SK-N-SH (cell line): ENCODE data around the gene ARTN.

Source experiments
- EP300 ChIP-seq, 2 experiments: IDR thresholded peaks; 2 replicates each; pipeline versions ENCODE4 v1.4.0 to v1.6.1; 2012; ENCODE audit warnings: borderline replicate concordance in 1 of 2, low read depth in 1 of 2, low read length in 1 of 2
- RAD21 ChIP-seq: IDR thresholded peaks from 2 replicates; pipeline ENCODE4 v1.6.1; 2012; ENCODE audit warnings: mild to moderate bottlenecking, low read length
- TCF12 ChIP-seq: IDR thresholded peaks from 2 replicates; pipeline ENCODE4 v1.4.0; 2012
- YY1 ChIP-seq: IDR thresholded peaks from 2 replicates; pipeline ENCODE4 v1.4.0; 2012; ENCODE audit warnings: low read depth, mild to moderate bottlenecking
- TF ChIP-seq, protein P1 (sequence below): IDR thresholded peaks from 2 replicates; pipeline ENCODE4; 2012
- TF ChIP-seq, protein P2 (sequence below): fragments of 200-600 bp; sonication (generic); IDR thresholded peaks from 2 replicates; pipeline ENCODE4 v1.6.1; 2017; ENCODE audit warnings: antibody characterized with exemption, mild to moderate bottlenecking, moderate library complexity
- TF ChIP-seq, protein P3 (sequence below): IDR thresholded peaks from 2 replicates; pipeline ENCODE4 v1.6.1; 2012; ENCODE audit warnings: mild to moderate bottlenecking, low read depth, low read length, moderate library complexity
- TF ChIP-seq, protein P4 (sequence below): IDR thresholded peaks from 2 replicates; pipeline ENCODE4 v1.4.0; 2012; ENCODE audit warnings: low read depth

DNA sequence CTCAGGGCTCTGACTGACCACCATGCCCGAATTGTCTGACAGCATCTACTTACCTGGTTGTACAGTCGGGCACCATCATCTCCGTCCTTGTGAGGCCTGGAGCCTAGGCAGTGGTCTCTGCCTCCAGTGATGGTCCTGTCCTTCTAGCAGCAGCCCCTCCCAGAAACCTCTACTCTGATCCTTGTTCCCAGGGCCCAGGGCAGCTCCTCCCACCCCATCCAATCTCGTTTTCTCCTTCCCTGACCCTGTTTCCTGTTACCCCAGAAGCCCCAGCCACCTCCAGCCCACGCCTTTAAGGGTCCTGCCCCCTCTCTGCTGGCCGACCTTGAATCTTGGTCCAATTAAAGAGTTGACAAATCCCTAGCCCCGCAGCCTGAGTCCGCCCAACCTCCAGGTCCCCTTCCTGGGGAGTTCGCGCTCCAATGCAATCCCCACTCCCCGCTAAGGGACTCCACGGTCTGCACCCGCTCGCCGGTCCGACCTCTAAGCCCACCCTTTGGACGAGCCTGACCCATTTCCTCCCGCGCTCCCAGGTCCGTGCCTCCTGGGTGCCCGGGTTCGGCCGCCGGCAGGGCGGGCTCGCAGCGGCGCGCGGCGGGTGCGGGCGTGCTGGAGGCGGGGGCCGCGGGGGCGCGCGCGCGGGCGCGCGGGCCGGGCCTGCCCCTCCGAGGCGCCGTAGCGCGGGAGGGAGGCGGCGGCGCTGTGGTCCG, 45.1 kb downstream of the ARTN start, which contains the start of gene B4GALT2:
- TF ChIP-seq TCF12 (no peak), YY1 (no peak), RAD21 (no peak), EP300 (IDR thresholded peaks at IDR 0.05; ENCODE audit: borderline replicate concordance in 1 of 2, low read depth in 1 of 2, low read length in 1 of 2) (no peak)
- TF ChIP-seq, protein P1, sequence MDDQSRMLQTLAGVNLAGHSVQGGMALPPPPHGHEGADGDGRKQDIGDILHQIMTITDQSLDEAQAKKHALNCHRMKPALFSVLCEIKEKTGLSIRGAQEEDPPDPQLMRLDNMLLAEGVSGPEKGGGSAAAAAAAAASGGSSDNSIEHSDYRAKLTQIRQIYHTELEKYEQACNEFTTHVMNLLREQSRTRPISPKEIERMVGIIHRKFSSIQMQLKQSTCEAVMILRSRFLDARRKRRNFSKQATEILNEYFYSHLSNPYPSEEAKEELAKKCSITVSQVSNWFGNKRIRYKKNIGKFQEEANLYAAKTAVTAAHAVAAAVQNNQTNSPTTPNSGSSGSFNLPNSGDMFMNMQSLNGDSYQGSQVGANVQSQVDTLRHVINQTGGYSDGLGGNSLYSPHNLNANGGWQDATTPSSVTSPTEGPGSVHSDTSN, result no peak
- TF ChIP-seq, protein P2, sequence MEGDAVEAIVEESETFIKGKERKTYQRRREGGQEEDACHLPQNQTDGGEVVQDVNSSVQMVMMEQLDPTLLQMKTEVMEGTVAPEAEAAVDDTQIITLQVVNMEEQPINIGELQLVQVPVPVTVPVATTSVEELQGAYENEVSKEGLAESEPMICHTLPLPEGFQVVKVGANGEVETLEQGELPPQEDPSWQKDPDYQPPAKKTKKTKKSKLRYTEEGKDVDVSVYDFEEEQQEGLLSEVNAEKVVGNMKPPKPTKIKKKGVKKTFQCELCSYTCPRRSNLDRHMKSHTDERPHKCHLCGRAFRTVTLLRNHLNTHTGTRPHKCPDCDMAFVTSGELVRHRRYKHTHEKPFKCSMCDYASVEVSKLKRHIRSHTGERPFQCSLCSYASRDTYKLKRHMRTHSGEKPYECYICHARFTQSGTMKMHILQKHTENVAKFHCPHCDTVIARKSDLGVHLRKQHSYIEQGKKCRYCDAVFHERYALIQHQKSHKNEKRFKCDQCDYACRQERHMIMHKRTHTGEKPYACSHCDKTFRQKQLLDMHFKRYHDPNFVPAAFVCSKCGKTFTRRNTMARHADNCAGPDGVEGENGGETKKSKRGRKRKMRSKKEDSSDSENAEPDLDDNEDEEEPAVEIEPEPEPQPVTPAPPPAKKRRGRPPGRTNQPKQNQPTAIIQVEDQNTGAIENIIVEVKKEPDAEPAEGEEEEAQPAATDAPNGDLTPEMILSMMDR, result no peak
- TF ChIP-seq, protein P3, sequence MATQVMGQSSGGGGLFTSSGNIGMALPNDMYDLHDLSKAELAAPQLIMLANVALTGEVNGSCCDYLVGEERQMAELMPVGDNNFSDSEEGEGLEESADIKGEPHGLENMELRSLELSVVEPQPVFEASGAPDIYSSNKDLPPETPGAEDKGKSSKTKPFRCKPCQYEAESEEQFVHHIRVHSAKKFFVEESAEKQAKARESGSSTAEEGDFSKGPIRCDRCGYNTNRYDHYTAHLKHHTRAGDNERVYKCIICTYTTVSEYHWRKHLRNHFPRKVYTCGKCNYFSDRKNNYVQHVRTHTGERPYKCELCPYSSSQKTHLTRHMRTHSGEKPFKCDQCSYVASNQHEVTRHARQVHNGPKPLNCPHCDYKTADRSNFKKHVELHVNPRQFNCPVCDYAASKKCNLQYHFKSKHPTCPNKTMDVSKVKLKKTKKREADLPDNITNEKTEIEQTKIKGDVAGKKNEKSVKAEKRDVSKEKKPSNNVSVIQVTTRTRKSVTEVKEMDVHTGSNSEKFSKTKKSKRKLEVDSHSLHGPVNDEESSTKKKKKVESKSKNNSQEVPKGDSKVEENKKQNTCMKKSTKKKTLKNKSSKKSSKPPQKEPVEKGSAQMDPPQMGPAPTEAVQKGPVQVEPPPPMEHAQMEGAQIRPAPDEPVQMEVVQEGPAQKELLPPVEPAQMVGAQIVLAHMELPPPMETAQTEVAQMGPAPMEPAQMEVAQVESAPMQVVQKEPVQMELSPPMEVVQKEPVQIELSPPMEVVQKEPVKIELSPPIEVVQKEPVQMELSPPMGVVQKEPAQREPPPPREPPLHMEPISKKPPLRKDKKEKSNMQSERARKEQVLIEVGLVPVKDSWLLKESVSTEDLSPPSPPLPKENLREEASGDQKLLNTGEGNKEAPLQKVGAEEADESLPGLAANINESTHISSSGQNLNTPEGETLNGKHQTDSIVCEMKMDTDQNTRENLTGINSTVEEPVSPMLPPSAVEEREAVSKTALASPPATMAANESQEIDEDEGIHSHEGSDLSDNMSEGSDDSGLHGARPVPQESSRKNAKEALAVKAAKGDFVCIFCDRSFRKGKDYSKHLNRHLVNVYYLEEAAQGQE, result no peak
- TF ChIP-seq, protein P4, sequence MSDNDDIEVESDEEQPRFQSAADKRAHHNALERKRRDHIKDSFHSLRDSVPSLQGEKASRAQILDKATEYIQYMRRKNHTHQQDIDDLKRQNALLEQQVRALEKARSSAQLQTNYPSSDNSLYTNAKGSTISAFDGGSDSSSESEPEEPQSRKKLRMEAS, result no peak
